Measurements from ENCODE around the gene TRIM32. TPM values are rescaled to one million over a fixed set of nuclear protein-coding genes. Genes with fewer than 3 reads are reported as not detected.

Gene TRIM32
- 10 to 100 TPM; 16.5 to 17.5 TPM for total RNA-seq
- polyA plus RNA-seq (ENCODE audit: insufficient read length in 2 of 2), result 10 to 100 TPM; 16.6 to 17.6 TPM
- long read RNA-seq, donor 1, partial matches to known transcripts, result 16 of 21 reads
- long read RNA-seq, donor 1, other reads (novel, unspliced or antisense), result 0 of 21 reads
- long read RNA-seq, donor 2, partial matches to known transcripts, result 0 of 3 reads
- long read RNA-seq, donor 2, other reads (novel, unspliced or antisense), result 0 of 3 reads
- long read RNA-seq, donor 3, partial matches to known transcripts, result 0 of 4 reads
- long read RNA-seq, donor 3, other reads (novel, unspliced or antisense), result 0 of 4 reads
- long read RNA-seq, donor 4, partial matches to known transcripts, result 0 of 4 reads
- long read RNA-seq, donor 4, other reads (novel, unspliced or antisense), result 0 of 4 reads

GRCh38 chr9:116687074-116687753 lies at the start of gene TRIM32:
TSS of gene TRIM32 (plus strand) at chr9:116687305. CDS start at chr9:116697743, 10,438 bp downstream.
- peaks cover 12% of the 10 kb centered on the region for H3K4me1 ChIP-seq (ENCODE audit: control insufficient read depth, insufficient read depth, low read length)
- peak within 1 kb of the TSS; percentile 10 for H3K27ac ChIP-seq (ENCODE audit: low read depth, low read length)

GRCh38 chr9:116639251-116639741 lies 47.8 kb upstream of the TRIM32 start:
- no peaks in the 10 kb centered on the region for H3K27me3 ChIP-seq (ENCODE audit: control insufficient read depth, insufficient read depth, low read length)
- no peak overlapping the region for H3K4me3 ChIP-seq (ENCODE audit: low read depth, low read length)
- H3K36me3 ChIP-seq (ENCODE audit: control insufficient read depth, insufficient read depth, low read length), result no peaks in the 10 kb centered on the region
- H3K27ac ChIP-seq (ENCODE audit: low read depth, low read length), result no peak overlapping the region
- DNase-seq (ENCODE audit: low read depth in 4 of 6, low spot score in 6 of 6), result no peak
- no peaks in the 10 kb centered on the region for H3K9me3 ChIP-seq (ENCODE audit: control insufficient read depth, insufficient read depth, low read length)
- H3K4me1 ChIP-seq (ENCODE audit: control insufficient read depth, insufficient read depth, low read length), result no peaks in the 10 kb centered on the region

More at GRCh38 chr9:116687074-116687753, at the start of gene TRIM32:
- H3K9me3 ChIP-seq (ENCODE audit: control insufficient read depth, insufficient read depth, low read length), result peaks cover 4% of the 10 kb centered on the region
- H3K4me3 ChIP-seq (ENCODE audit: low read depth, low read length), result peak within 1 kb of the TSS; percentile 77
- no peaks in the 10 kb centered on the region for H3K27me3 ChIP-seq (ENCODE audit: control insufficient read depth, insufficient read depth, low read length)
- peak; percentile 80 to 98 (median 86) for DNase-seq (ENCODE audit: low read depth in 4 of 6, low spot score in 6 of 6)
- under 1% methylated on average over 46 of the region's 54 CpGs for WGBS (ENCODE audit: insufficient coverage)
- H3K36me3 ChIP-seq (ENCODE audit: control insufficient read depth, insufficient read depth, low read length), result no peaks in the 10 kb centered on the region

DNA sequence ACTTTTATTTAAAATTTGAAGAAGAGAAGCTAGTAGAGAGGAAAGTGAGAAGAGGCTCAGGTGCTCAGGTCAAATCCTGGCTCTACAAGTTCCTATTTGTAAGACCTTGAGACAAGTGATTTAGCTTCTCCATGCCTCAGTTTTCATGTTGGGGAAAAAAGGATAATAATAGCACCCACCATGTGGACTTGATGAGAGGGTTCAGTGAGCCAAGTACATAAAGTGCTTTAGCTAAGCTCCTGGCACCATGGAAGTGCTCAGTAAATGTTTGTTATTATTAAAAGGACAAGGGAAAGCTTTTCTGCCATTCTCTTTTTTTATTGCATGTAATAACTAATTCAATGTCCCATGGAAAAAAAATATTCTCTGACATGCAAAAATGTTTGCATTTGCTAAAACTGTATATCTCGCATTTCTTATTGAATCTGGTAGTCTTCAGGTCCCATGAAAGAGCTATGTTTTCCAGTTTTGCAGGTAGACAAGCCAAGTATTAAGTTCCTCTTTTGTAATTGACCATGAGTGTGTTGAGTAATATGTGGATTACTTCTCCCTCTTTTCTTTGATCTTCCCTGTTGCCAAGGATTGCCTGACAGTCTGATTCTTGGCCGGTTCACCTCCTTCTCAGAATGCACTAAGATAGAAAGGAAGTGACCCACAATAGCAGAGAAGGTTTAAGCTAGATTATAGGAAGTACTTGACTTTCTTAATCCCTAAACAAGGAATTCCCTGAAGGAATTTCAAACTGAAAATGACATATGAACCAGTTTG lies 45.6 kb upstream of the TRIM32 start:
- no peak for DNase-seq (ENCODE audit: low read depth in 4 of 6, low spot score in 6 of 6)
- Histone ChIP-seq H3K9me3 (ENCODE audit: control insufficient read depth, insufficient read depth, low read length) (no peaks in the 10 kb centered on the region), H3K36me3 (ENCODE audit: control insufficient read depth, insufficient read depth, low read length) (no peaks in the 10 kb centered on the region), H3K27me3 (ENCODE audit: control insufficient read depth, insufficient read depth, low read length) (no peaks in the 10 kb centered on the region), H3K4me3 (ENCODE audit: low read depth, low read length) (no peak overlapping the region), H3K27ac (ENCODE audit: low read depth, low read length) (no peak overlapping the region), H3K4me1 (ENCODE audit: control insufficient read depth, insufficient read depth, low read length) (no peaks in the 10 kb centered on the region)
- 100% methylated on average over 1 of the region's 2 CpGs for WGBS (ENCODE audit: insufficient coverage)

GRCh38 chr9:116643691-116644090 lies 43.4 kb upstream of the TRIM32 start:
- no peak for DNase-seq (ENCODE audit: low read depth in 4 of 6, low spot score in 6 of 6)
- Histone ChIP-seq H3K36me3 (ENCODE audit: control insufficient read depth, insufficient read depth, low read length) (no peaks in the 10 kb centered on the region), H3K27ac (ENCODE audit: low read depth, low read length) (no peak overlapping the region), H3K4me3 (ENCODE audit: low read depth, low read length) (no peak overlapping the region), H3K27me3 (ENCODE audit: control insufficient read depth, insufficient read depth, low read length) (no peaks in the 10 kb centered on the region), H3K4me1 (ENCODE audit: control insufficient read depth, insufficient read depth, low read length) (no peaks in the 10 kb centered on the region), H3K9me3 (ENCODE audit: control insufficient read depth, insufficient read depth, low read length) (no peaks in the 10 kb centered on the region)
- WGBS (ENCODE audit: insufficient coverage), result no CpG with 5 or more reads among the region's 1 CpG

DNA sequence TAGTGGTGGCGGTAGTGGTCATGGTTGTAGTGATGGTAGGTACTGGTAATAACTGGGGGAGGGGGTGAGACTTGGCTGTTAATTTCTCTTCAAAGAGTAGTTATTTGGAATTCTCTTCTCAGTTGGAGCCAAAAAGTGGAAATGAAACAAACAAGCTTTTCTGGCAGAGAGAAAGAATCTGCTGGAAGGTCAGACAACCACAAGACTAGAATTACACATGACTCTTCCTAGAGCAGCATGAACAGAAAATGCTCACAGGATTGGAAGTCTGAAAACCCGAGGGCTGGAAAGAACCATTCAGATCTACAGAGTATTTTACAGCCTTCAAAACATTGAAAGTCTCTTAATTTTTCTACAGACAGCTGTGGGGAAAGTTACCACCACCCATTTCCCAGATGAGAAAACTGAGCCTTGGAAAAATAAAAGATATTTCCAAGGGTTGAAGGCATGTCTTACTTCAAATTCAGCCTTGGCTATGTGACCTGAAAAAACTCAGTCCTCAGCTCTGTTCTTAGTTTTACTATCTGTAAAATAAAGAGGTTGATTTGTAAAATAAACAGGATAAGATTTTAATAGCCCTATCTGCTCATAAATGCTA lies 42.9 kb upstream of the TRIM32 start:
- no peak for DNase-seq (ENCODE audit: low read depth in 4 of 6, low spot score in 6 of 6)
- 100% methylated on average over 1 of the region's 2 CpGs for WGBS (ENCODE audit: insufficient coverage)
- Histone ChIP-seq H3K9me3 (ENCODE audit: control insufficient read depth, insufficient read depth, low read length) (no peaks in the 10 kb centered on the region), H3K27me3 (ENCODE audit: control insufficient read depth, insufficient read depth, low read length) (no peaks in the 10 kb centered on the region), H3K27ac (ENCODE audit: low read depth, low read length) (no peak overlapping the region), H3K36me3 (ENCODE audit: control insufficient read depth, insufficient read depth, low read length) (no peaks in the 10 kb centered on the region), H3K4me1 (ENCODE audit: control insufficient read depth, insufficient read depth, low read length) (no peaks in the 10 kb centered on the region), H3K4me3 (ENCODE audit: low read depth, low read length) (no peak overlapping the region)

GRCh38 chr9:116646661-116647514 lies 40.2 kb upstream of the TRIM32 start:
- WGBS (ENCODE audit: insufficient coverage), result no CpG with 5 or more reads among the region's 5 CpGs
- H3K36me3 ChIP-seq (ENCODE audit: control insufficient read depth, insufficient read depth, low read length), result peaks cover 3% of the 10 kb centered on the region
- no peak overlapping the region for H3K27ac ChIP-seq (ENCODE audit: low read depth, low read length)
- H3K4me1 ChIP-seq (ENCODE audit: control insufficient read depth, insufficient read depth, low read length), result no peaks in the 10 kb centered on the region
- no peak overlapping the region for H3K4me3 ChIP-seq (ENCODE audit: low read depth, low read length)
- H3K9me3 ChIP-seq (ENCODE audit: control insufficient read depth, insufficient read depth, low read length), result no peaks in the 10 kb centered on the region
- peak in 5 of 6 donors; percentile 40 to 83 (median 52) for DNase-seq (ENCODE audit: low read depth in 4 of 6, low spot score in 6 of 6)
- no peaks in the 10 kb centered on the region for H3K27me3 ChIP-seq (ENCODE audit: control insufficient read depth, insufficient read depth, low read length)

- Histone ChIP-seq H3K9me3 (ENCODE audit: control insufficient read depth, insufficient read depth, low read length) (no peaks in the 10 kb centered on the region), H3K36me3 (ENCODE audit: control insufficient read depth, insufficient read depth, low read length) (peaks cover 3% of the 10 kb centered on the region), H3K4me1 (ENCODE audit: control insufficient read depth, insufficient read depth, low read length) (no peaks in the 10 kb centered on the region), H3K4me3 (ENCODE audit: low read depth, low read length) (no peak overlapping the region), H3K27ac (ENCODE audit: low read depth, low read length) (no peak overlapping the region), H3K27me3 (ENCODE audit: control insufficient read depth, insufficient read depth, low read length) (no peaks in the 10 kb centered on the region)
- 41% methylated on average over 2 of the region's 4 CpGs for WGBS (ENCODE audit: insufficient coverage)
- DNase-seq (ENCODE audit: low read depth in 4 of 6, low spot score in 6 of 6), result no peak
Measured at GRCh38 chr9:116647515-116647809, 39.6 kb upstream of the TRIM32 start.

DNA sequence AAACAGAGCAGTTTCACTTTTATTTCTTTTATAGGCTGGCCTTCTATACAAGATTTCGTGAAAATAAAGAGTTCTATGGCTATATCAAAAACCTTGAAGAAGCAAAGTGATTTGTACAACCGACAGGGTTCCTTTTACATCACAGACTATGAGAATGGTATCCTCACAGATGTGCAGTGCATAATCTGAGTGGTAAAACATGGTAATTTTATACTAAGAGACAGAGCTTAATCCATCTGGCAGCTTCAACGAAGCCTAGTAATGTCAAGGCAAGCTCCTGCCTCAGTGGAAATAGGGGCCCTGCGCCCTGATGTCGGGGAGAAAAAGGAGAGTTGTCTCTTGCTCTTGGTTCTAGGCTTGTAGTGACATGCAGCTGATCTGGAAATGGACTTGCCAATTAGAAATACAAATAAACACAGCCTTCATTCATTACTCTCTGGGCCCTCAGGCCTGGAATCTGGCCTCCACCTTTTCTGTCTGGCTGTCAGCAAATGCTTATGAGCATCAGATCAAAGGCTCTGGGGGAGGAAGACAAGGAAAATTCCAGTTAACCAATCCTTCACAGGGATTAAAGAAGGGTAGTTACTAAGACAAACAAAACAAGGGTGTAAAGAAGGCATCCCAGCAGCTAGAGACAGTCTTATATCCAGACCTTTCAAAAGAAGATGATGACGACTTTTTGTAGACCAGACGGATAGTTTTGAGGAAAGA lies 33.6 kb upstream of the TRIM32 start:
- Histone ChIP-seq H3K9me3 (ENCODE audit: control insufficient read depth, insufficient read depth, low read length) (no peaks in the 10 kb centered on the region), H3K4me3 (ENCODE audit: low read depth, low read length) (no peak overlapping the region), H3K4me1 (ENCODE audit: control insufficient read depth, insufficient read depth, low read length) (no peaks in the 10 kb centered on the region), H3K27me3 (ENCODE audit: control insufficient read depth, insufficient read depth, low read length) (no peaks in the 10 kb centered on the region), H3K27ac (ENCODE audit: low read depth, low read length) (no peak overlapping the region), H3K36me3 (ENCODE audit: control insufficient read depth, insufficient read depth, low read length) (peaks cover 3% of the 10 kb centered on the region)
- DNase-seq (ENCODE audit: low read depth in 4 of 6, low spot score in 6 of 6), result peak in 1 of 6 donors; percentile 7
- WGBS (ENCODE audit: insufficient coverage), result 67% methylated on average over 2 of the region's 7 CpGs

All from spinal cord (tissue), 10 donors.